ENCODE measurements around the gene RNU4-1.
"Not testable (repeated sequence)": the region's sequence is repeated elsewhere in the genome, so short reads cannot be mapped to it uniquely, and the experiment has no call there.

RNU4-1 gene

DNA sequence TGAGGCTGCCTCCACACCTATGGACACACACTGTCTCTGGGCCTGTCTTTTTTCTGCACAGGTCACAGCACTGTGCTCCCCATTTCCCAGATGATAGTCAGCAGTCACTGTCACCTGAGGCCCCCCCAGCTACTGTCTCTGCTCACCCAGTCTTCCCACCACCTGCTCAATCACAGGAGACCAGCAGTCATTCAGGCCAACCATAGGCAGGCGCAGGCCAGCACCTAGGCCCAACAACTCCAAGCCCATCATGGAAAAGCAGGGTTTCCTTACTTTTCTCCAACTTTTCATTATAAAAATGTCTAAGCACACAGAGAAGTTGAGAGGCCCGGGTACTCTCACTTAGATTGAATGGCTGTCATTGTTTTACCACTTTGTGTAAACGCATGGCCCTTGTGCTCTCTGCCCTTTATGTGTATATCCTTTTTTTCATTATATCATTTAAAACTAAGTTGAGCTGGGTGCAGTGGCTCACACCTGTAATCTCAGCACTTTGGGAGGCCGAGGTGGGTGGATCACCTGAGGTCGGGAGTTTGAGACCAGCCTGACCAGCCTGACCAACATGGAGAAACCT, 34.6 kb downstream of the RNU4-1 start:
- DNase-seq (ENCODE audit: low spot score), result no peak

DNA sequence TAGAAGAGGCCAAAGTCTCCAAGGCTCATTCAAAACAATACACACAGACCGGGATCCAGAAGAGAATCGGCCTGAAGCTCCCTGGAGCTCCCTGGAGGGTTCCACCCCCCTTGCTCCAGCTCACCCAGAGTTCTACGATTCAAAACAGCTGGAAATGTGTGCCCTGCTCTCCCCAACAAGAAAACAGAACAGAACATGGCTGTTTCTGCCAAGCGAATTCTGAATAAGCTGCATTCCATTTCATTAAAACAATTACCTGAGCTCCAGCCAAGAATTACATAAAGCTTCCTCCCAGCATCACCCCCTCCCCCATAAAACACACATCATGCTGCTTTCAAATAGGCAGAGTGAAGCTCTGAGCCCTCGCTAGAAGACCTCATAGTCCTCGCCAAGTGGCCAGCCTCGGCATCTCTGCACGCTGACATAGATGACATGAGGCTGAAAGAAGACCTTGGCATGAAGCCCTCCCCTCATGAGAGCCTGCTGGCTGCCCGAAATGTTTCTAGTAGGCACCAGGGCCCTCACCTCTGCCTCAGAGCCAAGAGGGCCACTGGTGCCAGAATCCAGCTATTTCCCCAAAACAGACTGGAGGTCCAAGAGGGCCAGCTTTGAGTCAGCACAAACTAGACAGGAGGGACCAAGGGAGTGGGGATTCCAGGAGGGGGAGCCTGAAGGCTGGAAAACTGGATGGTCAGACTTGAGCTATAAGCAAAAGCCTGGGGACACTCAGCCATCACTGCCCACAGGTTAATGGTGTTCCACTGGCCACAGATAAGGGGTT, 35.8 kb downstream of the RNU4-1 start:
- no peak for DNase-seq (ENCODE audit: low spot score)

DNA sequence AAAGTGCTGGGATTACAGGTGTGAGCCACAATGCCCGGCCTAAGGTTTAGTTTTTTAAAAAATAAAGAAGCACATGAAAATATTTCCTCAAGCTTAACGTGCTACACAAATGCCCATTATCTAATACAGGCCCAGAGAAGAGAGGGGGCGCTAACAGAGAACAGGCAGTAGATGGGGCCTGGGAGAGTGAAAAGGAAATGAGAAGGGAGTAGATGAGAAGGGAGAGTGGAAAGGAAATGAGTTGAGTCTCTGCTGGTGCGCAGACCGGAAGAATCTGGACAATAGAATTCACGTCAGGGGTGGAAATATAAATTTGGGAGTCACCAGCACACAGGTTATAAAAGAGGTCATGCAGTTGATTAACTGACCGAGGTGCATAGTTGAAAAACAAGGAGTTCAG, 38.2 kb downstream of the RNU4-1 start:
- no peak for DNase-seq (ENCODE audit: low spot score)

DNA sequence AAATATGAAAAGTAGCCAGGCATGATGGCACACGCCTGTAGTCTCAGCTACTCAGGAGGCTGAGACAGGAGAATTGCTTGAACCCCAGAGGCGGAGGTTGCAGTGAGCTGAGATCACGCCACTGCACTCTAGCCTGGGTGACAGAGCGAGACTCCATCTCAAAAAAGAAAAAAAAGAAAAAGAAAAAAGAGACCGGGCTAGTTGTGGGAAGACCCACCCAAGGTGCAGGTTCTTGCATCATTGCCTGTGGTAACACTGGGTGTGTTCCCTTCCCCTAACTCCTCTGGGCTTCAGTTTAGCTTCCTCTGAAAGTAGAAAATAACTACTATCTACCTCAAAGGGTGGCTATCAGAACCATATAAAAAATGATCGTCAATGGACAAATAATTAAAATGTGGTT, 39.7 kb downstream of the RNU4-1 start:
- not testable (repeated sequence) for DNase-seq (ENCODE audit: low spot score)

DNA sequence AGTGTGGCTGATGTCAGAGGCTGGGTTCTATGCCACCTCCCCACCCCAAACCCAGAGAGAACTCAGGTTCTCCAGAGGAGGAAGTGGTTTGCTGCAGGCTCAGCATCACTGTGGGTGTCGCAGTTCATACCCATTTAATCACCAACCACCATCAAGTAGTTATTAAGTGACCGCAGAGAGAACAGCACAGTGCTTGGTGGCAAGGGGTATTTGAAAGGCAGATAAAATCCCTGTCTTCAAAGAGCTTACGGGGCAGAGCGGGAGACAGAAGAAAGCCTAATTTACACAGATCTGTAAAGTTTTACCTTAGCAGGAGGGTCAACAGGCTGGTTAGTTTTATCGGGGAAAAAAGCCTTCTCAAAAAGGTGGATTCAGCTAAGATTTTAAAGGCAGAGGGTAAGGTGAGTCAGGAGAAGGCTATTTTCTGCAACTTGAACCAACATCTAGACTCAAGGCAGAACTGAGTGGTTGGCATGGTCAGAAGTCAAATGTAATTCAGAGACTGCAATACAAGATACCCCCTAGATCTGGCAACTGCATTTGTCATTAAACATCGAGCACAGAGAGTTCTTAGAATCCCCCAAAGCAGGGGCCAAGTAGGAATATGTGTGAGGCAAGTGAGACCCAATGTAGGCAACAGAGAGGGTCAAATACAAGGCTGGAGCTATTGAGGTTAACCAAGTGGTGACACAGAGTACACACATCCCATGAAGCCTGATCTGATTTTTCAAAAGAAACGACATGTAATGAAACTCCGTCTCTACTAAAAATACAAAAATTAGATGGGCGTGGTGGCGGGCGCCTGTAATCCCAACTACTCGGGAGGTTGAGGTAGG, 40.7 kb downstream of the RNU4-1 start:
- no peak for DNase-seq (ENCODE audit: low spot score)

DNA sequence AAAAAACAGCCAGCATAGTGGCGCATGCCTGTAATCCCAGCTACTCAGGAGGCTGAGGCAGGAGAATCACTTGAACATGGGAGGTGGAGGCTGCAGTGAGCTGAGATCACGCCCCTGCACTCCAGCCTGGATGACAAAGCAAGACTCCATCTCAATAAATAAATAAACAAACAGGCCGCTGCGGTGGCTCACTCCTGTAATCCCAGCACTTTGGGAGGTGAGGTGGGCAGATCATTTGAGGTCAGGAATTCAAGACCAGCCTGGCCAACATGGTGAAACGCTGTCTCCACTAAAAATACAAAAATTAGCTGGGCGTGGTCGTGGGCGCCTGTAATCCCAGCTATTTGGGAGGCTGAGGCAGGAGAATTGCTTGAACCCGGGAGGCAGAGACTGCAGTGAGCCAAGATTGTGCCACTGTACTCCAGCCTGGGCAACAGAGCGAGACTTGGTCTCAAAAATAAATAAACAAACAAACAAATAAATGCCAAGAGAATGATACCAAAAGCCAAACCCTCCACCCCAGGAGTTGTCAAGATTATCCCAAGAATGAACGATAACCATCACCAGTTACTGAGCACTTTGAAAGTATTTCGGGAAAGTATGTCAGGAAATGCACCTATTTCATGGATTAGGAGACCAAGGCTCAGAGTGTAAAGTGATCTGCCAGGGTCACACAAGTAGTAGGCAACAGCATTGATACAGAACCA, 41.5 kb downstream of the RNU4-1 start:
- not testable (repeated sequence) for DNase-seq (ENCODE audit: low spot score)

DNA sequence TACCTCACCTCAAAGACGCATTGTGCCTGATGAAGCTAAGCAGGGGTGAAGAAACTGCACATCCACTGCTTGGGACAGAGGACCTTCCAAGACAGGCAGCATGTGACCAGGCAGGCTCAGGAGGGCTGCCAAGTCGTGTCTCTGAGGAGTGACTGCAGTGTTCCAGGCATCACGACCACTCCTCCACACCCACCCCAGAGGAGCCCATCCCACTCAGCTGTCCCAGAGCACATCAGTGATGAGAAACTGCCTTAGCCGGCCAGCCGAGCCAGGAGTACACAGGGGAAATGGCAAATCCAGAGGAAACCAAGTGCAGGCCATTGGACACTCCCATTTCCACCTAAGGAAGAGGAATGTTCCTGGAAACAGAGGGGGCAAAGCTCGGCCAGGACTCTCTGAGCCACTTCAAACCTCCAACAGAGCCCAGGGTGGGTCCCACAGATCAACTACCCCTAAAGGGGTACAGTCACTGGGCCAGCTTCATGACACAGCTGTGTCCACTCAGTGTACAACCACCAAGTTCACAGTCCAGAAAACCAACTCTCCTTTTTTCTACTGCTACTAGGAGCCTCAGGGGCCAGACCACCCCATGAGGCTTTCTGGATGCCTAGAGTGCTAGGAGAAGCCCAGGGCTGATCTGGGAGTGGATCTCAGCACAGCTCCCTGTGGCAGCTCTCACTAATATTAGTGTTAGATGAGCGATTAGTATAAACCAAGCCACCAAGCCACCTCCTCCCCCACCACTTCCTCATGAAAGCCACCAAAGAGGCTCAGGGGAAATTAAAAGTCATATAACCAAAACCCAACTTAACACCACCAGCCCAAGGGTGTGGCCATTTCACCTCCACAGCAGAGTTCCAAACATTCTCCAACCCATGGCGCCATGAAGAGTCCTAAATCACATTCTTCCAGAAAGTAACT, 42.9 kb downstream of the RNU4-1 start:
- DNase-seq (ENCODE audit: low spot score), result no peak

DNA sequence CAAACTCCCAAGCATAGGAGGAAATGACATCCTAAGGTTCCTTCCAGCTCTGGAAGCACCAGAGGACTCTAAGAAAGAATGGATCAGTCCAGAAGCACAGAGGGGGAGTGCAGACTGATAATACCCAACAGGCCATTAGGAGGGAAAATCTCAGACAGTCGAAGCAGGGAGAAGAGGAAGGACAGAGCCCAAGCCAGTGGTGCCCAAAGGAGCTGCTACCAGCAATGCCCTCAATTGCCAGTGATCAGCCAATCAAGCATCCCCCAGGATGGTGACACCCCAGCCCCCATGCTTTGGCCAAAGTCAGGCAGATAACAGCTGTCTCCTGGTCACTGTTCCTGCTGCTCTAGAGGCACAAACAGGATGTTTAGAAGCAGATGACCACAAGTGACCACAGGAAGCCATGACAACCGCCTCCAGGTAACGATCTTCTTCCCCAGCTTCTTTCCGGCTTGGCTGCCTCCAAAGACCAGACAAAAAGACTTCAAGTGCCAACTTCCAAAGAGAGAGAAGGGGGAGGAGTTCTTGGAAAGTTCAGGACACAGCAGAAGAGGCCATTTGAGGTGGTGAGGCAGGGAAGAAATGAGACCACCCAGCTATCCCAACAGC, 43.7 kb downstream of the RNU4-1 start:
- no peak for DNase-seq (ENCODE audit: low spot score)

DNA sequence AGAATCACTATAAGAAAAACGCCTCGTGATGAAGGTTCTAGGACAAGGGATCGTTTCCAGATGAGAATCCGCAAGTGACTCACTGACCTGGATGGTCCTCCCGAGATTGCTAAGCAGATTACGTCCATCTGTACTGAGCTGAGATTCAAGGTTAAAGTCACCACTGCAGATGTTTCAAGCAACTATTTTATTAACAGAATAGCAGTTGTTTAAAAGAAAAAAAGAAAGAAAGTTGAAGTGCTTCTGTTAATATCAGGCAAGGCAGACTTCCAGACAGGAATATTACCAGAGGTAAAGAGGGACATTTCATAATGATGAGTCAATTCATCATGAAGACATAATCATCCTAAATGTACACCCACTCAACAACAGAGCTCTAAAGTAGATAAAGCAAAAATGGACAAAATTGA, 45.4 kb downstream of the RNU4-1 start:
- DNase-seq (ENCODE audit: low spot score), result no peak

DNA sequence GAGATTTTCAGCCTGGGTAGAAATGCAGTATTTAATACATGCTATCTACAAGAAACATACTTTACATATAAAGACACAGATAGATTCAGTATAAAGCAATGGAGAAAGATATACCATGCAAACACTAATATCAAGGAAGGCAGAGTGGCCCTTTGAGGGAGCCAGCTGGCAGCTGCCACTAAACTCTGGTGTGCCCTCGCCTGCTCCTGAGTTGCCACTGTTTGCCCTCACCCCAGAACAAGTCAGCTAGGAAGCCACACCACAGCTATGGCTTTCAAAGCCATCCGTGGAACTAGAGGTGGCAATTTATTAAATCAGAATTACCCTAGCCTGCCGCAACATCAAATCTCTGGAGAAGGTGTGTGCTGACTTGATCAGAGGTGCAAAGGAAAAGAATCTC, 45.9 kb downstream of the RNU4-1 start:
- DNase-seq (ENCODE audit: low spot score), result no peak

DNA sequence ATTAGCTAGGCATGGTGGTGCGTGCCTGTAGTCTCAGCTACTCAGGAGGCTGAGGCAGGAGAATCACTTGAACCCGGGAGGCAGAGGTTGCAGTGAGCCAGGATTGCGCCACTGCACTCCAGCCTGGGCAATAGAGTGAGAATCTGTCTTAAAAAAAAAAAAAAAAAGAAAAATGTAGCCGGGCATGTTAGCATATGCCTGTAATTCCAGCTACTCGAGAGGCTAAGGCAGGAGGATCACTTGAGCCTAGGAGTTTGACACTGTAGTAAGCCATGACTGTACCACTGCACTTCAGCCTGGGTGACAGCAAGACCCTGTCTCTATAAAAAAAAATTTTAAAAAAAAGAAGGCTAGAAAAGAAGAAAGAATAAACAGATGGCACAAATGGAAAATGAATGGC, 46.3 kb downstream of the RNU4-1 start:
- not testable (repeated sequence) for DNase-seq (ENCODE audit: low spot score)

Measured in SW480 (cell line).